Keratinocyte (primary cell): ENCODE results near the gene ZBTB40. TPM values are rescaled to one million over a fixed set of nuclear protein-coding genes. Genes with fewer than 3 reads are reported as not detected.
A peak's percentile ranks its signal among the peaks of the same experiment; 100 is the strongest.

Experiments used
- DNase-seq: peaks from one replicate; pipeline ENCODE4 v3.0.0-alpha.2; 2011; ENCODE audit warnings: low read depth, missing footprints, low spot score
- FAIRE-seq: peaks from 2 replicates; lab custom pipeline; 2011; peaks lifted over from hg19 to GRCh38; lab: Jason Lieb, UNC
- H2AFZ ChIP-seq: 2 replicates; pipeline ENCODE4 v1.6.0; 2012; ENCODE audit warnings: low read length, control low read depth, inconsistent platforms; ENCODE audit not compliant: control insufficient read depth
- H3K27ac ChIP-seq: 2 replicates; pipeline ENCODE4 v1.5.1; 2011; ENCODE audit warnings: low read length; ENCODE audit not compliant: control insufficient read depth, insufficient read depth
- H3K27me3 ChIP-seq: 3 replicates; pipeline ENCODE4 v1.6.0; 2011; ENCODE audit warnings: low read length; ENCODE audit not compliant: control insufficient read depth, insufficient read depth; ENCODE audit errors: extremely low read depth
- H3K36me3 ChIP-seq, 2 experiments: 2 replicates in 1 of 2; 3 replicates in 1 of 2; pipeline ENCODE4 v1.5.1; 2011; ENCODE audit warnings: low read length in 2 of 2, mild to moderate bottlenecking in 1 of 2; ENCODE audit not compliant: control insufficient read depth in 2 of 2, insufficient read depth in 2 of 2; ENCODE audit errors: extremely low read depth in 1 of 2
- H3K4me1 ChIP-seq: 3 replicates; pipeline ENCODE4 v1.5.1; 2011; ENCODE audit warnings: low read length; ENCODE audit not compliant: control insufficient read depth, insufficient read depth; ENCODE audit errors: extremely low read depth
- H3K4me2 ChIP-seq: 3 replicates; pipeline ENCODE4 v1.6.0; 2011; ENCODE audit warnings: low read depth, low read length; ENCODE audit not compliant: control insufficient read depth, insufficient read depth; ENCODE audit errors: extremely low read depth
- H3K4me3 ChIP-seq, 3 experiments: fragments of 200-600 bp in 1 of 3; sonication (generic) in 1 of 3; 2 replicates in 2 of 3; 3 replicates in 1 of 3; pipeline ENCODE4 v1.5.1; 2011 to 2016; ENCODE audit warnings: low read length in 3 of 3, mild to moderate bottlenecking in 3 of 3, control low read depth in 2 of 3, inconsistent platforms in 1 of 3, low read depth in 1 of 3, mixed read lengths in 1 of 3, mixed run types in 1 of 3, moderate library complexity in 1 of 3; ENCODE audit not compliant: control insufficient read depth in 2 of 3, insufficient read depth in 2 of 3; ENCODE audit errors: extremely low read depth in 1 of 3
- H3K79me2 ChIP-seq: 2 replicates; pipeline ENCODE4 v1.6.0; 2012; ENCODE audit warnings: low read length; ENCODE audit not compliant: control insufficient read depth, insufficient read depth
- H3K9ac ChIP-seq: 3 replicates; pipeline ENCODE4 v1.6.0; 2011; ENCODE audit warnings: low read length; ENCODE audit not compliant: control insufficient read depth, insufficient read depth; ENCODE audit errors: extremely low read depth
- H3K9me1 ChIP-seq: 3 replicates; pipeline ENCODE4 v1.6.0; 2011; ENCODE audit warnings: low read length; ENCODE audit not compliant: control insufficient read depth, insufficient read depth; ENCODE audit errors: extremely low read depth
- H3K9me3 ChIP-seq: 2 replicates; pipeline ENCODE4 v1.5.1; 2012; ENCODE audit warnings: low read depth, low read length; ENCODE audit not compliant: control insufficient read depth
- H4K20me1 ChIP-seq: 3 replicates; pipeline ENCODE4 v1.6.0; 2011; ENCODE audit warnings: low read length; ENCODE audit not compliant: control insufficient read depth, insufficient read depth; ENCODE audit errors: extremely low read depth
- CTCF ChIP-seq, 3 experiments: IDR thresholded peaks in 1 of 3; conservative IDR thresholded peaks in 1 of 3; optimal IDR thresholded peaks in 1 of 3; 2 replicates in 2 of 3; 3 replicates in 1 of 3; pipeline versions ENCODE3 to v1.5.1; 2011; ENCODE audit warnings: low read length in 3 of 3, mild to moderate bottlenecking in 3 of 3, moderate library complexity in 2 of 3, control low read depth in 1 of 3, inconsistent platforms in 1 of 3; ENCODE audit not compliant: insufficient read depth in 2 of 3; ENCODE audit errors: extremely low read depth in 1 of 3
- dilution Hi-C: fragments of 300-500 bp; cut with MboI; formaldehyde crosslinking; loops from one replicate; pipeline ENCODE4 v1.7.0; 2020; ENCODE audit warnings: low sequenced_read_pairs; ENCODE audit not compliant: extremely low pct_ligation_motif_present
- polyA minus RNA-seq, 3 experiments: library from RNA; depleted of rRNA, polyadenylated mRNA; stranded (reverse); fragments of >200 nt; gene quantifications; 1 replicate in 1 of 3; 2 replicates in 1 of 3; 3 replicates in 1 of 3; pipeline ENCODE4 v1.2.3, GENCODE V29; 2011
- polyA plus RNA-seq, 5 experiments: library from polyadenylated mRNA; depleted of rRNA in 3 of 5; stranded (reverse) in 3 of 5; stranded (forward) in 1 of 5; unstranded in 1 of 5; fragments of >200 nt; gene quantifications; 1 replicate in 1 of 5; 2 replicates in 3 of 5; 3 replicates in 1 of 5; pipeline versions ENCODE4 v1.2.1 to v1.2.3, GENCODE V29; 2011 to 2012; ENCODE audit warnings: missing spikeins in 2 of 5, low read depth in 1 of 5, low replicate concordance in 1 of 5

Gene ZBTB40, protein sequence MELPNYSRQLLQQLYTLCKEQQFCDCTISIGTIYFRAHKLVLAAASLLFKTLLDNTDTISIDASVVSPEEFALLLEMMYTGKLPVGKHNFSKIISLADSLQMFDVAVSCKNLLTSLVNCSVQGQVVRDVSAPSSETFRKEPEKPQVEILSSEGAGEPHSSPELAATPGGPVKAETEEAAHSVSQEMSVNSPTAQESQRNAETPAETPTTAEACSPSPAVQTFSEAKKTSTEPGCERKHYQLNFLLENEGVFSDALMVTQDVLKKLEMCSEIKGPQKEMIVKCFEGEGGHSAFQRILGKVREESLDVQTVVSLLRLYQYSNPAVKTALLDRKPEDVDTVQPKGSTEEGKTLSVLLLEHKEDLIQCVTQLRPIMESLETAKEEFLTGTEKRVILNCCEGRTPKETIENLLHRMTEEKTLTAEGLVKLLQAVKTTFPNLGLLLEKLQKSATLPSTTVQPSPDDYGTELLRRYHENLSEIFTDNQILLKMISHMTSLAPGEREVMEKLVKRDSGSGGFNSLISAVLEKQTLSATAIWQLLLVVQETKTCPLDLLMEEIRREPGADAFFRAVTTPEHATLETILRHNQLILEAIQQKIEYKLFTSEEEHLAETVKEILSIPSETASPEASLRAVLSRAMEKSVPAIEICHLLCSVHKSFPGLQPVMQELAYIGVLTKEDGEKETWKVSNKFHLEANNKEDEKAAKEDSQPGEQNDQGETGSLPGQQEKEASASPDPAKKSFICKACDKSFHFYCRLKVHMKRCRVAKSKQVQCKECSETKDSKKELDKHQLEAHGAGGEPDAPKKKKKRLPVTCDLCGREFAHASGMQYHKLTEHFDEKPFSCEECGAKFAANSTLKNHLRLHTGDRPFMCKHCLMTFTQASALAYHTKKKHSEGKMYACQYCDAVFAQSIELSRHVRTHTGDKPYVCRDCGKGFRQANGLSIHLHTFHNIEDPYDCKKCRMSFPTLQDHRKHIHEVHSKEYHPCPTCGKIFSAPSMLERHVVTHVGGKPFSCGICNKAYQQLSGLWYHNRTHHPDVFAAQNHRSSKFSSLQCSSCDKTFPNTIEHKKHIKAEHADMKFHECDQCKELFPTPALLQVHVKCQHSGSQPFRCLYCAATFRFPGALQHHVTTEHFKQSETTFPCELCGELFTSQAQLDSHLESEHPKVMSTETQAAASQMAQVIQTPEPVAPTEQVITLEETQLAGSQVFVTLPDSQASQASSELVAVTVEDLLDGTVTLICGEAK
- 4.8 to 5.0 TPM (median 4.9 TPM) in 3 replicates for polyA plus RNA-seq
- 2.5 TPM for polyA plus RNA-seq (2011; ENCODE audit: low read depth)
- 2.4 and 2.9 TPM in 2 replicates for polyA plus RNA-seq (2011; cell fraction: cytosol; rRNA removed)
- polyA plus RNA-seq (2011; cell fraction: nucleus; rRNA removed): 26.8 and 27.3 TPM in 2 replicates
- 3.5 and 6.0 TPM in 2 replicates for polyA plus RNA-seq (2012; ENCODE audit: low replicate concordance)
- polyA minus RNA-seq: 13.0 to 13.6 TPM (median 13.3 TPM) in 3 replicates
- 4.2 TPM for polyA minus RNA-seq (2011; cell fraction: cytosol; rRNA and poly(A)+ RNA removed)
- polyA minus RNA-seq (2011; cell fraction: nucleus; rRNA and poly(A)+ RNA removed): 11.3 and 18.0 TPM in 2 replicates

DNA sequence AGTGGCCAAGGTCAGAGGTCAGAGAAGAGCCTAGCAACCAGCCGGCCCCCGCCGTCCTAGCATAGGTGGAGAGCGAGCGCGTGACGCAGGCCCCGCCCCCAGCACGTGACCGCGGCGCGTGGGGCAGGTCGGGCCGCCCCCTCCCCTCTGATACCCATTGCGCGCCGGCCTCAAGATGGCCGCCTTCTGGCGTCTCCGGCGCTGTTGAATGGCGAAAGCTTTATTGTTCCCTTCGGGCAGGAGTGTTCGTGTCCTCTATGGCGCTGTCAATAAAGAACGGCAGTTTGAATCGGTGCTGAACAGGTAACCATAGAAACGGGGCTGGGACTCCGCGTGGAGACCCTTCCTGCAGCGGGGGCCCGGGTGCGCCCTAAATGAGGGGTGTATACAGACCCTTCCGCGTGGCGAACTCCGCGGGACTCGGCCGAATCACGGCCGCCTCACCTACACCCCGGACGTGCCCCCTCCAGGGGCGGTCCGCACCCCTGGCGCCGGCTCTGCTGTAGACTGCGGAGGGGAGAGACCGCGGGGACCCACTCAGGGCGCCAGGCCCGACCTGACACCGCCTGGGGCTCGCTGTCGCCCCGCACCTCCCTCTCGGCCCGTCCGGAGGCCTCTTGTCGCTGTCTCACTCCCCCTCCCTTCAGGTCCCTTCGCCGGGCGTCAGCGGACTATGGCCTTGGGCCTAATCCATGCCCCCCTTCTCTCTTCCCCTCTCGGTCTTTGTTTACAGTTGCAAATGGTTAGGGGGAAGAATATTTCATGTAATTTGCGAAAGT lies at the start of gene ZBTB40:
ZBTB40 (plus strand) TSS at position 150 of the 779 bp plus-strand sequence. CDS start 38,098 bp downstream, outside the sequence.
- TF ChIP-seq CTCF (optimal IDR thresholded peaks at IDR 0.05 in 1 of 3, IDR thresholded peaks at IDR 0.05 in 1 of 3, conservative IDR thresholded peaks at IDR 0.05 in 1 of 3; ENCODE audit: extremely low read depth in 1 of 3, insufficient read depth in 2 of 3, low read length in 3 of 3): no peak
- Histone ChIP-seq H3K27me3 (no peaks in the 10 kb centered on the region), H3K36me3 (no peaks in the 10 kb centered on the region), H3K4me1 (peaks cover 4% of the 10 kb centered on the region), H3K4me2 (peak within 1 kb of the TSS; percentile 93), H3K27ac (peak within 1 kb of the TSS; percentile 74), H3K9ac (peak within 1 kb of the TSS; percentile 90), H3K4me3 (peak within 1 kb of the TSS; percentile 70 to 81 (median 77)), H3K79me2 (peaks cover 14% of the 10 kb centered on the region), H3K9me3 (no peaks in the 10 kb centered on the region), H2AFZ (peak within 1 kb of the TSS; percentile 89), H3K9me1 (no peaks in the 10 kb centered on the region), H4K20me1 (no peaks in the 10 kb centered on the region)
- FAIRE-seq: no peak
- DNase-seq: peak; percentile 41
- dilution Hi-C loops: no loop called here
